K562 (cell line): ENCODE results near the gene DKK3. TPM values are rescaled to one million over a fixed set of nuclear protein-coding genes. Genes with fewer than 3 reads are reported as not detected.

ENCODE experiments used
- ATAC-seq: fragments of 200-7000 bp; cut with Tn5 transposase; 3 replicates; pipeline ENCODE4 v1.9.1; 2020; ENCODE audit warnings: moderate library complexity
- BruUV-seq: library from RNA; stranded (reverse); fragments of 400-500 nt; replicated peaks from 2 replicates; lab custom pipeline; 2021; lab: Mats Ljungman, UMichigan
- CTCF ChIA-PET: fragments of 300-600 bp; formaldehyde crosslinking; extraction: SDS; loops from one replicate; lab custom pipeline; 2021; ENCODE audit warnings: low intra/inter-chr PET ratio; lab: Yijun Ruan, JAX
- POLR2A ChIA-PET: fragments of 300-600, 350-650 bp; sonication (Branson Sonifier 250); formaldehyde crosslinking; extraction: SDS; loops from one replicate; lab custom pipeline; 2021; ENCODE audit warnings: antibody characterized with exemption, inconsistent platforms; lab: Yijun Ruan, JAX
- DNase-seq, 4 experiments: peaks; one replicate each; pipeline versions ENCODE4 v3.0.0 to v3.0.0-alpha.2; 2011 to 2018; ENCODE audit warnings: low spot score in 3 of 4, mixed read lengths in 3 of 4; ENCODE audit errors: extremely low read depth in 1 of 4
- FAIRE-seq: peaks from 2 replicates; lab custom pipeline; 2011; peaks lifted over from hg19 to GRCh38; lab: Jason Lieb, UNC
- H2AFZ ChIP-seq: 2 replicates; pipeline ENCODE4 v1.6.0; 2011; ENCODE audit warnings: low read depth, low read length, control low read depth, inconsistent platforms
- H3K27ac ChIP-seq: fragments of 200-600 bp; 3 replicates; pipeline ENCODE4 v1.8.0; 2011; ENCODE audit warnings: low read depth, mild to moderate bottlenecking, control low read depth, inconsistent platforms, low read length, moderate library complexity, mixed read lengths; ENCODE audit errors: extremely low read depth
- H3K27me3 ChIP-seq, 2 experiments: fragments of 300-600 bp in 1 of 2; 2 replicates in 1 of 2; 3 replicates in 1 of 2; pipeline versions ENCODE4 v1.6.0 to v1.8.0; 2011; ENCODE audit warnings: inconsistent platforms in 2 of 2, low read length in 2 of 2, mild to moderate bottlenecking in 1 of 2, mixed read lengths in 1 of 2, moderate library complexity in 1 of 2; ENCODE audit not compliant: control insufficient read depth in 2 of 2, insufficient read depth in 2 of 2
- H3K36me3 ChIP-seq: fragments of 300-600 bp; 3 replicates; pipeline ENCODE4 v1.8.0; 2011; ENCODE audit warnings: mild to moderate bottlenecking, low read length, inconsistent platforms; ENCODE audit not compliant: control insufficient read depth, insufficient read depth
- H3K4me1 ChIP-seq, 2 experiments: fragments of 200-600 bp in 1 of 2; replicated peaks in 1 of 2; 2 replicates in 1 of 2; 3 replicates in 1 of 2; pipeline versions ENCODE4 v1.5.1 to v1.8.0; 2011; ENCODE audit warnings: inconsistent platforms in 2 of 2, low read length in 2 of 2, mild to moderate bottlenecking in 1 of 2, mixed read lengths in 1 of 2, moderate library complexity in 1 of 2; ENCODE audit not compliant: control insufficient read depth in 2 of 2, insufficient read depth in 2 of 2
- H3K4me2 ChIP-seq: 2 replicates; pipeline ENCODE4 v1.6.1; 2011; ENCODE audit warnings: low read length, control low read depth, inconsistent platforms, mixed read lengths; ENCODE audit not compliant: insufficient read depth
- H3K4me3 ChIP-seq: fragments of 200-600 bp; sonication (generic), shearing (Covaris generic); 2 replicates; pipeline ENCODE4 v1.5.1; 2016; ENCODE audit warnings: control low read depth, inconsistent platforms
- H3K79me2 ChIP-seq: fragments of 200-600 bp; 3 replicates; pipeline ENCODE4 v1.8.0; 2011; ENCODE audit warnings: low read length, inconsistent platforms; ENCODE audit not compliant: control insufficient read depth, insufficient read depth
- H3K9ac ChIP-seq, 2 experiments: 2 replicates each; pipeline versions ENCODE4 v1.6.0 to v1.6.1; 2011; ENCODE audit warnings: low read depth in 2 of 2, low read length in 2 of 2, control low read depth in 1 of 2, inconsistent platforms in 1 of 2, mild to moderate bottlenecking in 1 of 2, mixed read lengths in 1 of 2; ENCODE audit not compliant: insufficient read depth in 1 of 2
- H3K9me1 ChIP-seq: one replicate; pipeline ENCODE4 v1.6.0; 2011; ENCODE audit warnings: inconsistent platforms, mild to moderate bottlenecking, low read length, moderate library complexity; ENCODE audit not compliant: control insufficient read depth, insufficient read depth
- H3K9me3 ChIP-seq: replicated peaks from 2 replicates; pipeline ENCODE4 v1.5.1; 2011; ENCODE audit warnings: low read depth, low read length, inconsistent platforms; ENCODE audit not compliant: control insufficient read depth, insufficient read depth
- H4K20me1 ChIP-seq: replicated peaks from 2 replicates; pipeline ENCODE4 v1.6.1; 2011; ENCODE audit warnings: low read length, inconsistent platforms, mixed read lengths; ENCODE audit not compliant: control insufficient read depth, insufficient read depth
- ATF7 ChIP-seq: fragments of 450-650 bp; IDR thresholded peaks from 2 replicates; pipeline ENCODE4 v1.7.1; 2014; ENCODE audit warnings: mild to moderate bottlenecking, moderate library complexity
- CBFA2T3 ChIP-seq: fragments of 450-650 bp; IDR thresholded peaks from 2 replicates; pipeline ENCODE4 v1.6.1; 2017
- CREBBP ChIP-seq: IDR thresholded peaks from one replicate; pipeline ENCODE4 v1.6.1; 2012; ENCODE audit warnings: low read depth, mild to moderate bottlenecking, control low read depth, inconsistent platforms, low read length
- NCOA1 ChIP-seq: fragments of 450-650 bp; IDR thresholded peaks from 2 replicates; pipeline ENCODE4 v1.6.1; 2016; ENCODE audit warnings: low read depth
- SAFB ChIP-seq: fragments of 200-400 bp; formaldehyde crosslinking; IDR thresholded peaks from 2 replicates; pipeline ENCODE4 v1.6.1; 2017; ENCODE audit warnings: low read depth, low read length, borderline replicate concordance
- TBP ChIP-seq: optimal IDR thresholded peaks from 2 replicates; pipeline ENCODE3; 2011; ENCODE audit warnings: low read depth, low read length, improper control_type of control experiment
- ZNF507 ChIP-seq: conservative IDR thresholded peaks from 2 replicates; pipeline ENCODE4 v1.6.1; 2017; ENCODE audit warnings: missing genetic modification characterization, missing compliant biosample characterization
- ZNF584 ChIP-seq: fragments of 200-800 bp; sonication (Bioruptor generic); IDR thresholded peaks from 2 replicates; pipeline ENCODE4 v1.6.1; 2016; ENCODE audit warnings: low read depth, mild to moderate bottlenecking, missing genetic modification characterization, missing compliant biosample characterization
- ZNF589 ChIP-seq: fragments of 200-800 bp; sonication (Bioruptor generic); IDR thresholded peaks from 2 replicates; pipeline ENCODE4 v1.6.1; 2016; ENCODE audit warnings: low read depth, missing genetic modification characterization, missing compliant biosample characterization
- WGBS: fragments of 100-300 bp; shearing (Covaris generic); methylation state at CpG from one replicate; pipeline ENCODE4 v1.1.6; 2016; ENCODE audit warnings: low coverage, mixed read lengths; ENCODE audit not compliant: insufficient coverage; ENCODE audit errors: missing lambda C conversion rate; 5-methylcytosine and 5-hydroxymethylcytosine counted together
- in situ Hi-C: fragments of 300-500 bp; cut with MboI; formaldehyde crosslinking; loops from 4 replicates; pipeline ENCODE4 v1.15.0; 2018; ENCODE audit warnings: inconsistent platforms, mixed read lengths
- intact Hi-C: fragments of 100-400 bp; cut with micrococcal nuclease; formaldehyde crosslinking; loops from 2 replicates; pipeline ENCODE4 v1.14.2; 2022
- polyA plus RNA-seq, 8 experiments: library from polyadenylated mRNA; depleted of rRNA in 4 of 8; stranded (reverse) in 5 of 8; unstranded in 3 of 8; fragments of >200 nt; fragmentation: Nextera tagmentation in 2 of 8; fragmentation: Illumina TruSeq in 1 of 8; extraction: Ambion mirVana in 2 of 8; extraction: Trizol in 1 of 8; gene quantifications; 2 replicates each; pipeline versions ENCODE4 v1.2.1 to v1.2.3, GENCODE V29; 2011 to 2014; ENCODE audit warnings: inconsistent platforms in 1 of 8, missing spikeins in 1 of 8
- total RNA-seq, 7 experiments: library from RNA; depleted of rRNA in 6 of 7; stranded (reverse); fragments of >200 nt in 6 of 7; fragmentation: Illumina TruSeq in 2 of 7; extraction: Trizol in 2 of 7; gene quantifications; 2 replicates each; pipeline versions ENCODE4 v1.2.1 to v1.2.3, GENCODE V29; 2011 to 2021; ENCODE audit warnings: low replicate concordance in 1 of 7

Gene DKK3
- total and polyA plus RNA-seq, 9 of the 15 experiments (the other 6 are each of a cell fraction or from before 2014, with no cell fraction given): 0.14 to 0.85 (median 0.38) TPM; not detected in 6

GRCh38 chr11:12003336-12003735 lies 5.1 kb downstream of the DKK3 start (continued):
- no peak for TF ChIP-seq TBP
- peak; percentile 22; the same call in 1 of the 2 replicates for TF ChIP-seq ATF7
- no peak for TF ChIP-seq ZNF584 (CRISPR knock-in tag)
- TF ChIP-seq ZNF589 (CRISPR knock-in tag): no peak
- peak; percentile 33 for TF ChIP-seq CBFA2T3
- no peak for TF ChIP-seq NCOA1
- TF ChIP-seq, all 486 proteins: peak for 9

DNA sequence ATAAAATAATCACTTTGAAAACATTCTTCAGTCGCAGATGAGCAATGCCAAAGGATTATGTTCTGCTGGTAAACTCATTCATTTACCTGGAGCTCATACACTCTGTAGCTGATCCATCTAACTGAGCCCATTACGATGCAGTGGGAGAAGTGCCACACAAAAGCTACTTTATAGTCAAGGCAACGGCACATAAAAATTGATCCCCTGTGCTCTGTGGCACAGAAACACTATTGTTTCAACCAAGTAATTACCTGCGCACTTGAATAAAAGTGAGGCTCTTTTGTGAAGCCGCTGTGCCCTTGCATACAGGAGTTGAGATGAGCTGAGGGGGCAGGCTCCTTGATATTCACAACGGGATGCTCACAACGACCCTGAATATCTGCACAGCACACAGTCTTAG lies 7.2 kb downstream of the DKK3 start:
- Histone ChIP-seq H4K20me1 (no peaks in the 10 kb centered on the region), H2AFZ (no peak overlapping the region), H3K9me1 (no peaks in the 10 kb centered on the region), H3K4me3 (no peak overlapping the region), H3K9ac (no peak overlapping the region), H3K27me3 (peaks cover 47 to 55% of the 10 kb centered on the region in 2 experiments), H3K79me2 (no peaks in the 10 kb centered on the region), H3K9me3 (no peaks in the 10 kb centered on the region), H3K4me2 (no peak overlapping the region), H3K27ac (no peak overlapping the region), H3K4me1 (no peaks in the 10 kb centered on the region), H3K36me3 (no peaks in the 10 kb centered on the region)
- ChIA-PET CTCF (no interaction called here), POLR2A (interaction anchor here (0.6 to 1.4 kb wide), 4 partner anchors 11 to 763 kb away, joined by 3 to 5 read pairs (median 4); no protein-coding TSS in a partner anchor)
- TF ChIP-seq SAFB (no peak), ZNF507 (tag) (no peak), CREBBP (no peak)
- no TSS peak for BruUV-seq
- ATAC-seq (no peak), FAIRE-seq (no peak), DNase-seq (no peak)
- in situ Hi-C loops: no loop called here
- intact Hi-C loops: no loop called here
- WGBS: 2% methylated on average over 7 of the region's 7 CpGs
